Mucosa of rectum (tissue), 2 donors: Measurements from ENCODE around the gene MRPL42.

Experiments
- H3K27ac ChIP-seq, 2 donors: one replicate each; pipeline ENCODE4 v1.7.0; 2013; ENCODE audit warnings: inconsistent platforms in 2 of 2, low read depth in 2 of 2, low read length in 2 of 2
- H3K27me3 ChIP-seq, 2 donors: one replicate each; pipeline ENCODE4 v1.7.0; 2013; ENCODE audit warnings: low read length in 2 of 2; ENCODE audit not compliant: control insufficient read depth in 2 of 2, insufficient read depth in 2 of 2
- H3K36me3 ChIP-seq, 2 donors: one replicate each; pipeline ENCODE4 v1.7.0; 2013; ENCODE audit warnings: low read length in 2 of 2; ENCODE audit not compliant: control insufficient read depth in 2 of 2, insufficient read depth in 2 of 2
- H3K4me1 ChIP-seq, 2 donors: one replicate each; pipeline ENCODE4 v1.7.0; 2013; ENCODE audit warnings: low read length in 2 of 2, mild to moderate bottlenecking in 1 of 2; ENCODE audit not compliant: control insufficient read depth in 2 of 2, insufficient read depth in 2 of 2
- H3K4me3 ChIP-seq, 2 donors: one replicate each; pipeline ENCODE4 v1.7.0; 2013; ENCODE audit warnings: low read length in 2 of 2
- H3K9ac ChIP-seq, 2 donors: one replicate each; pipeline ENCODE4 v1.7.0; 2013; ENCODE audit warnings: low read length in 2 of 2, low read depth in 1 of 2, mild to moderate bottlenecking in 1 of 2
- H3K9me3 ChIP-seq, 2 donors: one replicate each; pipeline ENCODE4 v1.7.0; 2013; ENCODE audit warnings: low read length in 2 of 2; ENCODE audit not compliant: control insufficient read depth in 2 of 2
- donor health status: healthy.
- donor health status: Normal muscosa, but diverticular disease.

MRPL42 gene

GRCh38 chr12:93467351-93468007, at the start of gene MRPL42:
TSS of gene MRPL42 (plus strand) at chr12:93467514. CDS start at chr12:93469286, 1,772 bp downstream.
- peak within 1 kb of the TSS; percentile 89 to 95 for H3K27ac ChIP-seq
- H3K27me3 ChIP-seq, result no peaks in the 10 kb centered on the region
- H3K36me3 ChIP-seq, result peaks cover 3 to 5% of the 10 kb centered on the region in 2 donors
- peak within 1 kb of the TSS; percentile 94 to 100 for H3K4me3 ChIP-seq
- H3K9ac ChIP-seq, result peak within 1 kb of the TSS; percentile 88 to 92
- no peaks in the 10 kb centered on the region for H3K9me3 ChIP-seq
- H3K4me1 ChIP-seq, result peaks cover 3 to 8% of the 10 kb centered on the region in 2 donors

GRCh38 chr12:93417967-93418480, 49.3 kb upstream of the MRPL42 start:
- Histone ChIP-seq H3K9ac (no peak overlapping the region), H3K4me1 (peaks cover 0 to under 1% of the 10 kb centered on the region in 2 donors), H3K36me3 (no peaks in the 10 kb centered on the region), H3K27ac (no peak overlapping the region), H3K27me3 (no peaks in the 10 kb centered on the region), H3K4me3 (no peak overlapping the region), H3K9me3 (no peaks in the 10 kb centered on the region)

GRCh38 chr12:93419388-93420034, 47.8 kb upstream of the MRPL42 start:
- Histone ChIP-seq H3K4me3 (peak overlapping the region in 1 of 2 donors; percentile 23), H3K36me3 (no peaks in the 10 kb centered on the region), H3K27ac (no peak overlapping the region), H3K4me1 (no peaks in the 10 kb centered on the region), H3K9ac (no peak overlapping the region), H3K9me3 (no peaks in the 10 kb centered on the region), H3K27me3 (no peaks in the 10 kb centered on the region)

GRCh38 chr12:93422050-93422449, 45.3 kb upstream of the MRPL42 start:
- Histone ChIP-seq H3K36me3 (no peaks in the 10 kb centered on the region), H3K27me3 (no peaks in the 10 kb centered on the region), H3K9ac (no peak overlapping the region), H3K4me1 (peaks cover 10 to 15% of the 10 kb centered on the region in 2 donors), H3K4me3 (no peak overlapping the region), H3K9me3 (no peaks in the 10 kb centered on the region), H3K27ac (no peak overlapping the region)

GRCh38 chr12:93425736-93426411, 41.4 kb upstream of the MRPL42 start:
- Histone ChIP-seq H3K4me1 (peaks cover 10 to 15% of the 10 kb centered on the region in 2 donors), H3K27me3 (no peaks in the 10 kb centered on the region), H3K9me3 (no peaks in the 10 kb centered on the region), H3K9ac (no peak overlapping the region), H3K4me3 (no peak overlapping the region), H3K27ac (no peak overlapping the region), H3K36me3 (no peaks in the 10 kb centered on the region)

GRCh38 chr12:93426412-93426805, 40.9 kb upstream of the MRPL42 start:
- Histone ChIP-seq H3K27me3 (no peaks in the 10 kb centered on the region), H3K4me3 (no peak overlapping the region), H3K9me3 (no peaks in the 10 kb centered on the region), H3K36me3 (no peaks in the 10 kb centered on the region), H3K27ac (no peak overlapping the region), H3K4me1 (peaks cover 10 to 15% of the 10 kb centered on the region in 2 donors), H3K9ac (no peak overlapping the region)

GRCh38 chr12:93427779-93428564, 39.3 kb upstream of the MRPL42 start:
- Histone ChIP-seq H3K9me3 (no peaks in the 10 kb centered on the region), H3K4me3 (no peak overlapping the region), H3K36me3 (no peaks in the 10 kb centered on the region), H3K4me1 (peaks cover 10 to 15% of the 10 kb centered on the region in 2 donors), H3K27ac (no peak overlapping the region), H3K9ac (no peak overlapping the region), H3K27me3 (no peaks in the 10 kb centered on the region)

GRCh38 chr12:93429448-93429847, 37.9 kb upstream of the MRPL42 start:
- H3K27ac ChIP-seq, result no peak overlapping the region
- H3K9me3 ChIP-seq, result no peaks in the 10 kb centered on the region
- H3K27me3 ChIP-seq, result no peaks in the 10 kb centered on the region
- peaks cover 10 to 15% of the 10 kb centered on the region in 2 donors for H3K4me1 ChIP-seq
- H3K9ac ChIP-seq, result no peak overlapping the region
- no peaks in the 10 kb centered on the region for H3K36me3 ChIP-seq
- no peak overlapping the region for H3K4me3 ChIP-seq

- Histone ChIP-seq H3K36me3 (no peaks in the 10 kb centered on the region), H3K4me3 (no peak overlapping the region), H3K9ac (no peak overlapping the region), H3K27ac (no peak overlapping the region), H3K4me1 (peaks cover 10 to 16% of the 10 kb centered on the region in 2 donors), H3K27me3 (no peaks in the 10 kb centered on the region), H3K9me3 (no peaks in the 10 kb centered on the region)
Measured at GRCh38 chr12:93429852-93430251, 37.5 kb upstream of the MRPL42 start.
